Vagina (tissue), 2 donors: ENCODE data around the gene C1D. TPM values are rescaled to one million over a fixed set of nuclear protein-coding genes. Genes with fewer than 3 reads are reported as not detected.

Experiments used
- DNase-seq, 2 donors: peaks; one replicate each; pipeline ENCODE4 v3.0.0-alpha.2; 2017; ENCODE audit errors: extremely low spot score in 2 of 2
- H3K27ac ChIP-seq: fragments of 200-600 bp; sonication (generic); one replicate; pipeline ENCODE4 v1.5.1; 2019
- H3K27me3 ChIP-seq: fragments of 200-600 bp; sonication (generic); one replicate; pipeline ENCODE4 v1.5.1; 2019
- H3K36me3 ChIP-seq, 2 donors: fragments of 200-600 bp; sonication (generic); one replicate each; pipeline ENCODE4 v1.5.1; 2017 to 2019
- H3K4me1 ChIP-seq: fragments of 200-600 bp; sonication (generic); one replicate; pipeline ENCODE4 v1.5.1; 2019
- H3K4me3 ChIP-seq, 2 donors: fragments of 200-600 bp; sonication (generic); 1 replicate in 1 of 2; 2 replicates in 1 of 2; pipeline ENCODE4 v1.5.1; 2016 to 2019
- H3K9me3 ChIP-seq: fragments of 200-600 bp; sonication (generic); one replicate; pipeline ENCODE4 v1.5.1; 2019
- CTCF ChIP-seq, 3 experiments: fragments of 450-650 bp in 2 of 3; fragments of 200-600 bp in 1 of 3; sonication (generic) in 1 of 3; IDR thresholded peaks; one replicate each; pipeline ENCODE4 v1.5.1; 2017 to 2019; ENCODE audit warnings: antibody characterized with exemption in 3 of 3, mild to moderate bottlenecking in 2 of 3, moderate library complexity in 2 of 3
- POLR2A ChIP-seq, 2 donors: fragments of 450-650 bp; IDR thresholded peaks; one replicate each; pipeline ENCODE4 v1.6.1; 2017; ENCODE audit warnings: antibody characterized with exemption in 2 of 2, mild to moderate bottlenecking in 2 of 2, moderate library complexity in 2 of 2
- POLR2AphosphoS5 ChIP-seq, 2 donors: sonication (generic); formaldehyde crosslinking; IDR thresholded peaks; one replicate each; pipeline ENCODE4 v1.9.0; 2017; ENCODE audit warnings: antibody characterized with exemption in 2 of 2, mild to moderate bottlenecking in 2 of 2, low read depth in 1 of 2; ENCODE audit not compliant: insufficient read depth in 1 of 2
- intact Hi-C: fragments of 100-400 bp; cut with DNase I; formaldehyde crosslinking; loops from one replicate; pipeline ENCODE4 v1.15.1; 2023
- total RNA-seq: library from RNA; depleted of rRNA; stranded (reverse); fragments of >200 nt; gene quantifications from one replicate; pipeline ENCODE4 v1.2.3, GENCODE V29; 2016

The C1D gene
- total RNA-seq, 1 donor from 2014 or later = 21.9 TPM

- intact Hi-C loops = no loop called here
- TF ChIP-seq POLR2A (IDR thresholded peaks at IDR 0.05) (no peak), CTCF (IDR thresholded peaks at IDR 0.05) (no peak), POLR2AphosphoS5 (IDR thresholded peaks at IDR 0.05; ENCODE audit: insufficient read depth in 1 of 2, low read depth in 1 of 2) (no peak)
- Histone ChIP-seq H3K36me3 (no peaks in the 10 kb centered on the region), H3K9me3 (no peaks in the 10 kb centered on the region), H3K27me3 (no peaks in the 10 kb centered on the region), H3K4me3 (no peak overlapping the region), H3K27ac (no peak overlapping the region), H3K4me1 (no peaks in the 10 kb centered on the region)
- no peak for DNase-seq
These were observed 32.3 kb downstream of the C1D start for GRCh38 chr2:68030529-68030928.

- no peaks in the 10 kb centered on the region for H3K4me1 ChIP-seq
- DNase-seq = no peak
- H3K9me3 ChIP-seq = no peaks in the 10 kb centered on the region
- intact Hi-C loops = no loop called here
- no peak overlapping the region for H3K4me3 ChIP-seq
- no peak overlapping the region for H3K27ac ChIP-seq
- no peaks in the 10 kb centered on the region for H3K36me3 ChIP-seq
- TF ChIP-seq POLR2A (IDR thresholded peaks at IDR 0.05) (no peak), POLR2AphosphoS5 (IDR thresholded peaks at IDR 0.05; ENCODE audit: insufficient read depth in 1 of 2, low read depth in 1 of 2) (no peak), CTCF (IDR thresholded peaks at IDR 0.05) (no peak)
- H3K27me3 ChIP-seq = no peaks in the 10 kb centered on the region
These were observed 34.8 kb downstream of the C1D start for GRCh38 chr2:68027959-68028358.

GRCh38 chr2:68024450-68024849 lies 38.4 kb downstream of the C1D start:
- H3K27ac ChIP-seq = no peak overlapping the region
- H3K4me3 ChIP-seq = no peak overlapping the region
- H3K4me1 ChIP-seq = no peaks in the 10 kb centered on the region
- TF ChIP-seq CTCF (IDR thresholded peaks at IDR 0.05) = no peak
- no peaks in the 10 kb centered on the region for H3K9me3 ChIP-seq
- intact Hi-C loops = no loop called here
- no peak for DNase-seq
- no peaks in the 10 kb centered on the region for H3K27me3 ChIP-seq
- H3K36me3 ChIP-seq = no peaks in the 10 kb centered on the region

- Histone ChIP-seq H3K27ac (no peak overlapping the region), H3K4me3 (no peak overlapping the region), H3K4me1 (no peaks in the 10 kb centered on the region), H3K27me3 (no peaks in the 10 kb centered on the region), H3K36me3 (no peaks in the 10 kb centered on the region), H3K9me3 (no peaks in the 10 kb centered on the region)
- no peak for DNase-seq
- intact Hi-C loops = no loop called here
- TF ChIP-seq POLR2A (IDR thresholded peaks at IDR 0.05) (no peak), POLR2AphosphoS5 (IDR thresholded peaks at IDR 0.05; ENCODE audit: insufficient read depth in 1 of 2, low read depth in 1 of 2) (no peak), CTCF (IDR thresholded peaks at IDR 0.05) (no peak)
These were observed 38.9 kb downstream of the C1D start for GRCh38 chr2:68023904-68024303.

GRCh38 chr2:68018727-68019126 lies 44.1 kb downstream of the C1D start:
- H3K27me3 ChIP-seq = no peaks in the 10 kb centered on the region
- no peak overlapping the region for H3K27ac ChIP-seq
- no peak for DNase-seq
- no peaks in the 10 kb centered on the region for H3K9me3 ChIP-seq
- intact Hi-C loops = no loop called here
- no peak overlapping the region for H3K4me3 ChIP-seq
- TF ChIP-seq POLR2AphosphoS5 (IDR thresholded peaks at IDR 0.05; ENCODE audit: insufficient read depth in 1 of 2, low read depth in 1 of 2) (no peak), POLR2A (IDR thresholded peaks at IDR 0.05) (no peak), CTCF (IDR thresholded peaks at IDR 0.05) (no peak)
- no peaks in the 10 kb centered on the region for H3K36me3 ChIP-seq
- H3K4me1 ChIP-seq = no peaks in the 10 kb centered on the region
